Glomerular visceral epithelial cell (primary cell): ENCODE data around the gene RNF220.
"Not testable (repeated sequence)": the region's sequence is repeated elsewhere in the genome, so short reads cannot be mapped to it uniquely, and the experiment has no call there.

ENCODE experiments used
- DNase-seq: peaks from one replicate; pipeline ENCODE4 v3.0.0-alpha.2; 2016; ENCODE audit errors: extremely low spot score

Gene RNF220

GRCh38 chr1:44653107-44653964 is 248.3 kb downstream of the RNF220 start:
- no peak for DNase-seq

- DNase-seq, result no peak
Observed at GRCh38 chr1:44654621-44655187, 249.6 kb downstream of the RNF220 start.

GRCh38 chr1:44655609-44656008 is 250.6 kb downstream of the RNF220 start:
- peak; percentile 27 for DNase-seq

GRCh38 chr1:44659566-44659965 is 254.5 kb downstream of the RNF220 start:
- no peak for DNase-seq

GRCh38 chr1:44660176-44660575 is 255.1 kb downstream of the RNF220 start:
- DNase-seq, result no peak

GRCh38 chr1:44661781-44662682 is 257.0 kb downstream of the RNF220 start:
- no peak for DNase-seq

- DNase-seq, result no peak
Observed at GRCh38 chr1:44662683-44663030, 257.6 kb downstream of the RNF220 start.

- no peak for DNase-seq
Observed at GRCh38 chr1:44663417-44663816, 258.4 kb downstream of the RNF220 start.

- no peak for DNase-seq
Observed at GRCh38 chr1:44664730-44665370, 259.8 kb downstream of the RNF220 start.

GRCh38 chr1:44666719-44667118 is 261.7 kb downstream of the RNF220 start:
- DNase-seq, result not testable (repeated sequence)

- DNase-seq, result no peak
Observed at GRCh38 chr1:44670751-44671640, 265.9 kb downstream of the RNF220 start.

GRCh38 chr1:44672254-44672955 is 267.4 kb downstream of the RNF220 start:
- peak; percentile 79 for DNase-seq

GRCh38 chr1:44672961-44673674 is 268.1 kb downstream of the RNF220 start:
- no peak for DNase-seq

- no peak for DNase-seq
Observed at GRCh38 chr1:44673675-44674112, 268.6 kb downstream of the RNF220 start.

GRCh38 chr1:44674113-44675000 is 269.3 kb downstream of the RNF220 start, which contains the start of the genes ARMH1 and TMEM53:
TSS of gene ARMH1 (plus strand) at chr1:44674714. CDS start at chr1:44689698, 14,984 bp downstream.
TSS of gene TMEM53 (minus strand) at chr1:44674481. CDS start at chr1:44674391, 90 bp downstream.
- peak; percentile 99 for DNase-seq

- DNase-seq, result no peak
Observed at GRCh38 chr1:44675186-44675585, 270.1 kb downstream of the RNF220 start.

GRCh38 chr1:44676484-44677200 is 271.6 kb downstream of the RNF220 start:
- no peak for DNase-seq
